Neural cell (in vitro differentiated cells): ENCODE results near the gene PLA2G1B.

Source experiments
- EZH2 ChIP-seq: fragments of 200-600, 300-800 bp; shearing (Covaris generic), sonication (generic); IDR thresholded peaks from 2 replicates; pipeline ENCODE4 v1.6.1; 2014; ENCODE audit warnings: antibody characterized with exemption, low read length, borderline replicate concordance, mild to moderate bottlenecking; ENCODE audit not compliant: insufficient read depth, poor library complexity, severe bottlenecking
- POLR2AphosphoS5 ChIP-seq: IDR thresholded peaks from 2 replicates; pipeline ENCODE4 v1.6.1; 2012
- RAD21 ChIP-seq: fragments of 450-650 bp; conservative IDR thresholded peaks from 2 replicates; pipeline ENCODE4 v1.6.1; 2014; ENCODE audit warnings: antibody characterized with exemption, mild to moderate bottlenecking, moderate library complexity
- TF ChIP-seq, protein P1 (sequence below): fragments of 450-650 bp; IDR thresholded peaks from 2 replicates; pipeline ENCODE4 v1.5.1; 2014; ENCODE audit warnings: antibody characterized with exemption, mild to moderate bottlenecking, moderate library complexity; ENCODE audit not compliant: poor library complexity, severe bottlenecking

GRCh38 chr12:120343039-120343537 is 15.5 kb upstream of the PLA2G1B start:
- TF ChIP-seq, protein P1, sequence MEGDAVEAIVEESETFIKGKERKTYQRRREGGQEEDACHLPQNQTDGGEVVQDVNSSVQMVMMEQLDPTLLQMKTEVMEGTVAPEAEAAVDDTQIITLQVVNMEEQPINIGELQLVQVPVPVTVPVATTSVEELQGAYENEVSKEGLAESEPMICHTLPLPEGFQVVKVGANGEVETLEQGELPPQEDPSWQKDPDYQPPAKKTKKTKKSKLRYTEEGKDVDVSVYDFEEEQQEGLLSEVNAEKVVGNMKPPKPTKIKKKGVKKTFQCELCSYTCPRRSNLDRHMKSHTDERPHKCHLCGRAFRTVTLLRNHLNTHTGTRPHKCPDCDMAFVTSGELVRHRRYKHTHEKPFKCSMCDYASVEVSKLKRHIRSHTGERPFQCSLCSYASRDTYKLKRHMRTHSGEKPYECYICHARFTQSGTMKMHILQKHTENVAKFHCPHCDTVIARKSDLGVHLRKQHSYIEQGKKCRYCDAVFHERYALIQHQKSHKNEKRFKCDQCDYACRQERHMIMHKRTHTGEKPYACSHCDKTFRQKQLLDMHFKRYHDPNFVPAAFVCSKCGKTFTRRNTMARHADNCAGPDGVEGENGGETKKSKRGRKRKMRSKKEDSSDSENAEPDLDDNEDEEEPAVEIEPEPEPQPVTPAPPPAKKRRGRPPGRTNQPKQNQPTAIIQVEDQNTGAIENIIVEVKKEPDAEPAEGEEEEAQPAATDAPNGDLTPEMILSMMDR, result no peak
- TF ChIP-seq POLR2AphosphoS5, result no peak
- TF ChIP-seq EZH2, result no peak
- no peak for TF ChIP-seq RAD21
